Adipose tissue (tissue), 3 donors: ENCODE measurements around the gene HSD3B1. TPM values are rescaled to one million over a fixed set of nuclear protein-coding genes. Genes with fewer than 3 reads are reported as not detected.

Experiments used
- H3K27ac ChIP-seq: one replicate; pipeline ENCODE4 v1.5.1; 2013; ENCODE audit warnings: low read depth, low read length
- WGBS, 3 donors: extraction: QIAGEN DNeasy Blood & Tissue Kit; methylation state at CpG; one replicate each; pipeline ENCODE4 v1.1.7; 2013; 5-methylcytosine and 5-hydroxymethylcytosine counted together
- polyA plus RNA-seq, 3 donors: library from polyadenylated mRNA; stranded (reverse); fragments of 200-250 nt; gene quantifications; one replicate each; pipeline ENCODE4 v1.2.3, GENCODE V29; 2013
- donor health status: healthy with polysubstance abuse.
- donor health status: Bipolar disorder and iron deficiency.
- donor health status: healthy.

The HSD3B1 gene
- not detected for polyA plus RNA-seq

- WGBS, 3 donors, result 39 to 76% (median 48%) methylated on average over 1 of the region's 1 CpG
Observed at GRCh38 chr1:119506941-119507340, at the start of gene HSD3B1. Gene HSD3B1 (plus strand): TSS chr1:119507210. CDS start chr1:119507477, 267 bp downstream.

DNA sequence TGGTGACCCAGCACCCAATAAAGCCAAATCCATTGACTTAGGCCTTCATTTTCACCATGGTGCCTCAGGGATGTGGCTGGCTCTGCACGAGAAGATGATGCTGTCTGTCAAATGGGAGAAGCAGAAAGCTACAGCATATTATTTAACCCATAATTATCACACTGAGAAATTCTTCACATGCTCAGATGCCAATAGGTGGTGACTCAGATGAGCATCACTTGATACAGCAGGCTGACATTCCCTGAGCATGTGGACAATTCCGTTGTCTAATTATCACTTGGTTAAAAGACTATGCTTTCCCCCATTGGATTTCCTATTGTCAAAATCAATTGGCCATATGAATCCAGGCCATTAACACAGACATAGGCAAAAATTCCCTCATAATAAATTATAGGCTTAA, 44.0 kb upstream of the HSD3B1 start:
- WGBS, 3 donors, result 73 to 88% (median 77%) methylated on average over 2 of the region's 2 CpGs
- H3K27ac ChIP-seq, result no peak overlapping the region

More at GRCh38 chr1:119506941-119507340, at the start of gene HSD3B1:
- no peak within 1 kb of the TSS for H3K27ac ChIP-seq

GRCh38 chr1:119463569-119463968, 43.4 kb upstream of the HSD3B1 start:
- no peak overlapping the region for H3K27ac ChIP-seq
- 63 to 83% (median 75%) methylated on average over 2 of the region's 2 CpGs for WGBS, 3 donors

DNA sequence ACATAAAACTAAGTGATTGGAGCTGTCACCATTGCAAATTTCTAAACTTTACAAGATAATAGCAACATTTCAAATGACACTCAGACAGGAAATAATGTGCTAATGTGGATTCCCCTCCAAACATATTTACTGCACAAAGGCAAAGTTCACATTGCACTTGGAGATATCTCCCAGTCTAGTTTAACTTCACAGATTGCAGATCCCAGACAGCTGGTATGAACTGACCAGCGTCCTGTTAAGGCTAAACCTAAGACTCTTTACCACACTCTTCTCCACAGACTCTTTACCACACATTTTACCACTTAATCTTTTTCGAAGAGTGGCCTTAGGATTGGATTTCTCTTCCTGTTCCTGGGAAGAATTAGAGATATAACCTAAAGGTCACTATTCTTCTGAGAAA, 40.6 kb upstream of the HSD3B1 start:
- no peak overlapping the region for H3K27ac ChIP-seq
- WGBS, 3 donors, result 61 to 72% (median 70%) methylated on average over 2 of the region's 2 CpGs

- no peak overlapping the region for H3K27ac ChIP-seq
- WGBS, 3 donors, result 96 to 100% (median 100%) methylated on average over 1 of the region's 1 CpG
Observed at GRCh38 chr1:119467219-119467618, 39.8 kb upstream of the HSD3B1 start.

DNA sequence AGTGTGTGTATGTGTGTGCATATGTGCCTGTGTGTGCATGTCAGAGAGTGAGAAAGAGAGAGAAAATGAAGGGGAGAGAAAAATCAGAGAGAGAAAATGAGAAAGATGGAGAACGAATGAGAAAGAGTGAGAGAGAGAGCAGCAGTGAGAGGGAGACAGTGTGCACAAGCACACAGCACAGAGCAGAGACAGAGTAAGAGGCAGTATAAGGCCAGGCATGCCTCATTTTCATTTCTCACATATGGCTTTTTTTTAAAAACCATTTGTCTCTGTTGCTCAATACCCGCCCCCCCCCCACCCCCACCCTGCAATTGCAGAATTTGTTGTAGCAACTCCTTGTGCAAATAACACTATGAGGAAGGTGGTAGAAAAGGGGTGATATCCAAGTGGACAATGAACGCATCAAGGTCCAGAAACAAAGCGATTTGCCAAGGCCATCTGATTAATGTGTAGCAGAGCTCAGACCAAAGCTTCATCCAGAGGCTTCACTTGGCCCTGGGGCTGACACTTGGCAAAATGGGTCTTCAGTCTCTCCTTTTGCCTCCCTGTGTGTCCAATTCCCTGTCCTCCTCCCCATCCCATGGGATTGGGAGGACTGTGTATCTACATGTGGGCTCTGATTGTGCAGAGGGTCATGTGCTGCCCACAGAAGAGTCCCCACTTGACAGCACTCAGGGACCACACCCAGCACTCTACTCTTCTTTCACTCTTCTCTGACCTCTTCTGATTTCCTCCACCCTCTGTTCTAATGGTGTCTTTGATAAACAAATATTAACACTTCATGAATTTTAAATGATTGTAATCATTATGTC, 38.9 kb upstream of the HSD3B1 start:
- no peak overlapping the region for H3K27ac ChIP-seq
- WGBS, 3 donors, result 27 to 52% (median 39%) methylated on average over 4 of the region's 4 CpGs

DNA sequence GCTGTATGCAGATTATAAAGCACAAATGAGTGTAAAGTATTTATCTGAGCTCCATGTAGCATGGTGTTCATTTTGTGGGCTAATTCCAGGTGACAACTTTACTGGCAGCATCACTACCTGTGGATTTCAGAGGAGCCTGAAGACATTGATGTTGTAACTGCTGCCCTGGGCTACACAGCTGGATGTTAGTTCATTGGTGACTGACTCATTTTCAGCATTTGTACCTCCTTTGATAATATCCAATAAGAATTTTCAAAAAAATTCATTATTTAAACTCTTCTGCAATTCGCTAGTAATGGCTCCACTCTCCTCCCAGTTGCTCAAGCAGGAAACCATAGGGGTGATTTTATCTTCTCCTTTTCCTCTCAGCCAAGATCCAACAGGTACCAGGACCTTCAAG, 37.3 kb upstream of the HSD3B1 start:
- no peak overlapping the region for H3K27ac ChIP-seq
- 43 to 69% (median 66%) methylated on average over 1 of the region's 1 CpG for WGBS, 3 donors

GRCh38 chr1:119470377-119470776, 36.6 kb upstream of the HSD3B1 start:
- 90 to 95% (median 92%) methylated on average over 3 of the region's 3 CpGs for WGBS, 3 donors

DNA sequence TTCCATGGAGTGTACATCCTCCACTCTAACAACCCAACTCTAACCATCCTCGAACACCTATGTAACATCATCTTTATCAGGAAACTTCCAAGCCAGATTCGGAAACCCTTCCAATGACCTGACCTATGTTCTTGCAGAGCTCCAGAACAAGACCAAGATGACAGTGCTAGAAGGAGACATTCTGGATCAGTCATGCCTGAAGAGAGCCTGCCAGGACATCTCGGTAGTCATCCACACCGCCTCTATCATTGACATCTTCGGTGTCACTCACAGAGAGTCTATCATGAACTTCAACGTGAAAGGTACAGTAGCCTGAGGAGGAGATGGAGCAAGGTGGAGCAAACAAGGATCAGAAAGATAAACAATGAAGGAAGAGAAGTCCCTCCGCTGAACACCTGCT, 36.1 kb upstream of the HSD3B1 start:
- H3K27ac ChIP-seq, result no peak overlapping the region
- WGBS, 3 donors, result 88 to 92% (median 92%) methylated on average over 7 of the region's 7 CpGs

More at GRCh38 chr1:119470377-119470776, 36.6 kb upstream of the HSD3B1 start:
- no peak overlapping the region for H3K27ac ChIP-seq

DNA sequence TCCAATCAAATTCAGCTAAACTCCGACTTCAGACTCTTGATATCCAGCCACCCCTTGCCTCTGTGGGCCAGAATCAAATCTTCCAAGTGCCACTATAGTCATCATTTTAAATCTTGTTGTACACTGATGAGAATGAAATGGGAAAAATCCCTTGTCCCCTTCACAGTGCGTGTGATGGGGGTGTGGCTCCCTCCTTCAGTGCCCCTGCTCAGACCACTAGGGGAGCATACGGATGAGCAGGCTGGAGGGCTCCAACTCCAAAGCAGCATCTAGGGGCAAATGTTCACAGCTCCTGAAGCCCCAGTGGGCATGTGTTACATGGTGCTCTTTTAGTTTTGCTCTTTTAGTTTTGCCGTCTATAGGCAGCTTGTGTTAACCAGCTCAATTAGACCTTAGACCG, 35.4 kb upstream of the HSD3B1 start:
- H3K27ac ChIP-seq, result no peak overlapping the region
- WGBS, 3 donors, result 89 to 92% (median 90%) methylated on average over 5 of the region's 5 CpGs

GRCh38 chr1:119472080-119472818, 34.8 kb upstream of the HSD3B1 start:
- H3K27ac ChIP-seq, result no peak overlapping the region
- WGBS, 3 donors, result 37 to 59% (median 53%) methylated on average over 5 of the region's 5 CpGs

DNA sequence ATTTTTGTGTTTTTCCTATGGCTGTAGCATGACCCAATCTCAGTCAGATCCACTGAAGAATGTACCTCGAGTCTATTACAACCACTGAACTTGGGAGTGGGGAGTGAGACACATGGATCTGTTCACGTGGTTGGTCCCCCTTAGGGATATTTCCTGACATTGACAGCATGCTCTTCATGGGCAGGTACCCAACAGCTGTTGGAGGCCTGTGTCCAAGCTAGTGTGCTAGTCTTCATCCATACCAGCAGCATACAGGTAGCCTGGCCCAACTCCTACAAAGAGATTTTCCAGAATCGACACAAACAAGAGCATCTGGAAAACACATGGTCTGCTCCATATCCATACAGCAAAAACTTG, 34.2 kb upstream of the HSD3B1 start:
- 55 to 61% (median 56%) methylated on average over 3 of the region's 3 CpGs for WGBS, 3 donors
- no peak overlapping the region for H3K27ac ChIP-seq

- H3K27ac ChIP-seq, result no peak overlapping the region
- 23 to 38% (median 35%) methylated on average over 9 of the region's 9 CpGs for WGBS, 3 donors
Observed at GRCh38 chr1:119475866-119476439, 31.1 kb upstream of the HSD3B1 start.

GRCh38 chr1:119477710-119478109, 29.3 kb upstream of the HSD3B1 start:
- WGBS, 3 donors, result 90 to 95% (median 93%) methylated on average over 5 of the region's 5 CpGs
- H3K27ac ChIP-seq, result no peak overlapping the region

DNA sequence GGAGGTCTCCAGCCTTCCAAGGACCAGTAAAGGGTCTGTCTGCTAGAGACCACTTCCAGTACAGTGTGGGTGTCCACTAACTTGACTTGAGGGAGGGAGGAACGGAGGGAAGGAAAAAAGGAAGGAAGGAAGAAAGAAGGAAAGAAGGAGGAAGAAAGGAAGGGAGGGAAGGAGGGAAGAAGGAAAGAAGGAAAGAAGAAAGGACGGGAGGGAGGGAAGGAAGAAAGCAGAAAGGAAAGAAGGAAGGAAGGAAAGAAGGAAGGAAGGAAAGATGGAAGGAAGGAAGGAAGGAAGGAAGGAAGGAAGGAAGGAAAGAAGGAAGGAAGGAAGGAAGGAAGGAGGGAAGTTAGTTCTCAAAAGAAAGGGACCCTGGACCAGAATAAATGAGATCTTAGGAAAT, 26.8 kb upstream of the HSD3B1 start:
- 78 to 93% (median 87%) methylated on average over 2 of the region's 2 CpGs for WGBS, 3 donors
- no peak overlapping the region for H3K27ac ChIP-seq

GRCh38 chr1:119481951-119482350, 25.1 kb upstream of the HSD3B1 start:
- no peak overlapping the region for H3K27ac ChIP-seq

GRCh38 chr1:119482517-119483425, 24.2 kb upstream of the HSD3B1 start:
- H3K27ac ChIP-seq, result no peak overlapping the region
- 49 to 71% (median 67%) methylated on average over 6 of the region's 6 CpGs for whole genome bisulfite sequencing, 3 donors

DNA sequence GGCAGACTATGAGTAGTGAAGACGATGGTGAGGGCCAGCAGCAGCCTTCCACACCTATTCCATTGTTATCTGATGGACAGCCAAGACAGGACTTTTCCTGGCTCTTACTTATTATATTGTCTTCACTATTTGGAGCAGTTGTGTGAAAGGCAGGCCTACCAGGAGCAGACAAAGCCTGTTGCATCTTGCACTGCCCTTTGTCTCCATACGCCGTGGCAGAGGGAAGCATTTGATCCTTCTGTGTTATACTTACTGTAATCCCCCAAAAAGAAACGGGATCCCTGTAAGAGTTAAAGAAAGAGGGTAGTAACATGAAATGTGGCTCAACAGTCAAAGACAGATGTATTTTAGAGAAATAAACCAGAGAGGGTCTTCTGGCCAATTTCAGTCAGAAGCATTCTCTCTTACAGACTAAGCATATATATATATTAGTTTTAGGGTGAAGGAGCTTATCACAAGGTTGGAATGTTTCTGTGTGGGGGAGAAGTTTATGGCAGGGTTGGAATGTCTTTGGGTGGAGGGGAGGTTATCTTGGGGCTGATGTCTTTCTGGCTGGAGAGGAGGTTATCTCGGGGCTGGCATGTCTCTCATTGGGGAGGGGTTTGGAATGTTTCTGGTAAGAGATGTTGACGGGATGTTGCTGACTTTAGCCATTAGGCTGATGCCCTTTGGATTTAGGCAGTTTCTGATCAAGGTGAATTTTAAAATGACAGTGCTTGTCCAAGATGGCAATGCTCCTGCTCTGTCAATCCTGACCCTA, 23.4 kb upstream of the HSD3B1 start:
- no peak overlapping the region for H3K27ac ChIP-seq
- WGBS, 3 donors, result 68 to 77% (median 69%) methylated on average over 6 of the region's 6 CpGs
